Osteoblast (primary cell): ENCODE measurements around the gene NENF. TPM values are rescaled to one million over a fixed set of nuclear protein-coding genes. Genes with fewer than 3 reads are reported as not detected.

Source experiments
- DNase-seq: peaks from one replicate; pipeline ENCODE4 v3.0.0; 2011; ENCODE audit warnings: low spot score, mixed read lengths; ENCODE audit not compliant: insufficient read length; ENCODE audit errors: missing footprints
- H2AFZ ChIP-seq: 2 replicates; pipeline ENCODE4 v1.6.0; 2011; ENCODE audit warnings: mild to moderate bottlenecking, low read length
- H3K27ac ChIP-seq: 2 replicates; pipeline ENCODE4 v1.5.1; 2011; ENCODE audit warnings: mild to moderate bottlenecking, low read depth, low read length, moderate library complexity
- H3K27me3 ChIP-seq: 2 replicates; pipeline ENCODE4 v1.6.0; 2012; ENCODE audit warnings: mild to moderate bottlenecking, control low read depth, inconsistent platforms, low read length, moderate library complexity; ENCODE audit not compliant: insufficient read depth
- H3K36me3 ChIP-seq: 2 replicates; pipeline ENCODE4 v1.5.1; 2011; ENCODE audit warnings: mild to moderate bottlenecking, low read length, control low read depth, moderate library complexity; ENCODE audit not compliant: insufficient read depth
- H3K4me1 ChIP-seq: 2 replicates; pipeline ENCODE4 v1.5.1; 2011; ENCODE audit warnings: mild to moderate bottlenecking, low read length, control low read depth, moderate library complexity; ENCODE audit not compliant: insufficient read depth
- H3K4me2 ChIP-seq: 2 replicates; pipeline ENCODE4 v1.6.0; 2011; ENCODE audit warnings: mild to moderate bottlenecking, low read length; ENCODE audit not compliant: insufficient read depth
- H3K4me3 ChIP-seq: fragments of 200-600 bp; sonication (generic); 3 replicates; pipeline ENCODE4 v1.5.1; 2012; ENCODE audit warnings: mild to moderate bottlenecking, low read length, inconsistent platforms; ENCODE audit not compliant: insufficient read depth
- H3K79me2 ChIP-seq: 2 replicates; pipeline ENCODE4 v1.6.0; 2012; ENCODE audit warnings: mild to moderate bottlenecking, low read length, control low read depth, inconsistent platforms; ENCODE audit not compliant: insufficient read depth
- H3K9me3 ChIP-seq: 2 replicates; pipeline ENCODE4 v1.5.1; 2011; ENCODE audit warnings: low read depth, low read length, control low read depth
- H4K20me1 ChIP-seq: 2 replicates; pipeline ENCODE4 v1.6.0; 2012; ENCODE audit warnings: mild to moderate bottlenecking, low read length, control low read depth; ENCODE audit not compliant: insufficient read depth
- CTCF ChIP-seq: IDR thresholded peaks from 2 replicates; pipeline ENCODE4 v1.5.1; 2011; ENCODE audit warnings: mild to moderate bottlenecking, low read depth, low read length, moderate library complexity; ENCODE audit errors: extremely low read depth
- total RNA-seq: library from RNA; depleted of rRNA; stranded (reverse); fragments of >200 nt; gene quantifications from 2 replicates; pipeline ENCODE4 v1.2.3, GENCODE V29; 2012

The NENF gene
- total RNA-seq, 1 donor, result 33.7 TPM

- no peak for TF ChIP-seq CTCF
- H3K4me3 ChIP-seq, result peak overlapping the region; percentile 21
- H3K4me1 ChIP-seq, result peaks cover 9% of the 10 kb centered on the region
- no peaks in the 10 kb centered on the region for H4K20me1 ChIP-seq
- no peaks in the 10 kb centered on the region for H3K36me3 ChIP-seq
- H3K9me3 ChIP-seq, result no peaks in the 10 kb centered on the region
- H3K27ac ChIP-seq, result peak overlapping the region; percentile 72
- peak; percentile 99 for DNase-seq
- peak overlapping the region; percentile 69 for H3K4me2 ChIP-seq
- no peaks in the 10 kb centered on the region for H3K79me2 ChIP-seq
- H3K27me3 ChIP-seq, result peaks cover 1% of the 10 kb centered on the region
- H2AFZ ChIP-seq, result peak overlapping the region; percentile 66
Observed at GRCh38 chr1:212470059-212470458, 37.3 kb downstream of the NENF start.

GRCh38 chr1:212471286-212471685 is 38.6 kb downstream of the NENF start:
- Histone ChIP-seq H3K4me1 (peaks cover 9% of the 10 kb centered on the region), H3K79me2 (no peaks in the 10 kb centered on the region), H3K27ac (no peak overlapping the region), H2AFZ (no peak overlapping the region), H3K36me3 (no peaks in the 10 kb centered on the region), H3K4me2 (no peak overlapping the region), H4K20me1 (no peaks in the 10 kb centered on the region), H3K27me3 (peaks cover 4% of the 10 kb centered on the region), H3K9me3 (no peaks in the 10 kb centered on the region), H3K4me3 (no peak overlapping the region)
- no peak for DNase-seq
- TF ChIP-seq CTCF, result no peak

GRCh38 chr1:212471891-212472675 is 39.4 kb downstream of the NENF start:
- no peak overlapping the region for H3K4me3 ChIP-seq
- no peak for DNase-seq
- no peaks in the 10 kb centered on the region for H3K9me3 ChIP-seq
- no peak overlapping the region for H3K27ac ChIP-seq
- no peaks in the 10 kb centered on the region for H4K20me1 ChIP-seq
- H2AFZ ChIP-seq, result no peak overlapping the region
- peaks cover 4% of the 10 kb centered on the region for H3K27me3 ChIP-seq
- H3K79me2 ChIP-seq, result no peaks in the 10 kb centered on the region
- H3K4me2 ChIP-seq, result no peak overlapping the region
- no peak for TF ChIP-seq CTCF
- no peaks in the 10 kb centered on the region for H3K36me3 ChIP-seq
- peaks cover 9% of the 10 kb centered on the region for H3K4me1 ChIP-seq

GRCh38 chr1:212473729-212474128 is 41.0 kb downstream of the NENF start:
- Histone ChIP-seq H3K9me3 (no peaks in the 10 kb centered on the region), H3K36me3 (no peaks in the 10 kb centered on the region), H3K79me2 (no peaks in the 10 kb centered on the region), H3K27me3 (peaks cover 16% of the 10 kb centered on the region), H4K20me1 (no peaks in the 10 kb centered on the region), H3K4me2 (no peak overlapping the region), H3K27ac (no peak overlapping the region), H3K4me3 (no peak overlapping the region), H2AFZ (no peak overlapping the region), H3K4me1 (peaks cover 9% of the 10 kb centered on the region)
- DNase-seq, result no peak
- no peak for TF ChIP-seq CTCF
